H1 (cell line): ENCODE data around the gene KCNJ3.

Experiments used
- EP300 ChIP-seq, 2 experiments: IDR thresholded peaks; 1 replicate in 1 of 2; 2 replicates in 1 of 2; pipeline ENCODE4 v1.6.1; 2011 to 2012; ENCODE audit warnings: low read depth in 2 of 2, low read length in 2 of 2, mild to moderate bottlenecking in 2 of 2, borderline replicate concordance in 1 of 2, inconsistent platforms in 1 of 2, moderate library complexity in 1 of 2
- GABPA ChIP-seq: IDR thresholded peaks from 2 replicates; pipeline ENCODE4 v1.6.1; 2011; ENCODE audit warnings: mild to moderate bottlenecking, low read length, moderate library complexity, borderline replicate concordance; ENCODE audit not compliant: insufficient read depth
- RAD21 ChIP-seq, 2 experiments: IDR thresholded peaks in 1 of 2; conservative IDR thresholded peaks in 1 of 2; 2 replicates each; pipeline ENCODE4 v1.6.1; 2011; ENCODE audit warnings: low read depth in 2 of 2, low read length in 2 of 2, improper control_type of control experiment in 1 of 2, inconsistent platforms in 1 of 2, mild to moderate bottlenecking in 1 of 2, moderate library complexity in 1 of 2
- RBBP5 ChIP-seq: IDR thresholded peaks from 2 replicates; pipeline ENCODE4 v1.7.1; 2012; ENCODE audit warnings: low read depth, mild to moderate bottlenecking, inconsistent platforms, low read length, moderate library complexity, borderline replicate concordance
- RFX5 ChIP-seq: IDR thresholded peaks from 2 replicates; pipeline ENCODE4 v1.6.1; 2011; ENCODE audit warnings: low read depth, low read length, improper control_type of control experiment, borderline replicate concordance
- RXRA ChIP-seq: IDR thresholded peaks from 2 replicates; pipeline ENCODE4 v1.6.1; 2011; ENCODE audit warnings: low read depth, mild to moderate bottlenecking, low read length, moderate library complexity; ENCODE audit not compliant: insufficient read depth
- SAP30 ChIP-seq: fragments of 300-600 bp; sonication (generic); IDR thresholded peaks from 2 replicates; pipeline ENCODE4 v1.7.1; 2012; ENCODE audit warnings: low read length, moderate library complexity, mild to moderate bottlenecking, inconsistent platforms; ENCODE audit not compliant: insufficient read depth, insufficient replicate concordance
- SP1 ChIP-seq: IDR thresholded peaks from 2 replicates; pipeline ENCODE4 v1.6.1; 2011; ENCODE audit warnings: low read depth, low read length
- SUZ12 ChIP-seq: fragments of 200-600 bp; sonication (generic); IDR thresholded peaks from 2 replicates; pipeline ENCODE4 v1.6.1; 2012; ENCODE audit warnings: mild to moderate bottlenecking, inconsistent platforms, low read length, moderate library complexity, mixed read lengths
- TF ChIP-seq, protein P1 (sequence below), 3 experiments: IDR thresholded peaks; 1 replicate in 2 of 3; 2 replicates in 1 of 3; pipeline versions ENCODE4 v1.5.1 to v1.6.1; 2011; ENCODE audit warnings: low read length in 3 of 3, mild to moderate bottlenecking in 3 of 3, inconsistent platforms in 2 of 3, low read depth in 1 of 3, moderate library complexity in 1 of 3; ENCODE audit not compliant: insufficient read depth in 1 of 3; ENCODE audit errors: control extremely low read depth in 1 of 3
- TF ChIP-seq, protein P2 (sequence below): IDR thresholded peaks from 2 replicates; pipeline ENCODE4 v1.6.1; 2012; ENCODE audit warnings: inconsistent platforms
- TF ChIP-seq, protein P3 (sequence below): IDR thresholded peaks from 2 replicates; pipeline ENCODE4 v1.6.1; 2011; ENCODE audit warnings: low read length, improper control_type of control experiment

DNA sequence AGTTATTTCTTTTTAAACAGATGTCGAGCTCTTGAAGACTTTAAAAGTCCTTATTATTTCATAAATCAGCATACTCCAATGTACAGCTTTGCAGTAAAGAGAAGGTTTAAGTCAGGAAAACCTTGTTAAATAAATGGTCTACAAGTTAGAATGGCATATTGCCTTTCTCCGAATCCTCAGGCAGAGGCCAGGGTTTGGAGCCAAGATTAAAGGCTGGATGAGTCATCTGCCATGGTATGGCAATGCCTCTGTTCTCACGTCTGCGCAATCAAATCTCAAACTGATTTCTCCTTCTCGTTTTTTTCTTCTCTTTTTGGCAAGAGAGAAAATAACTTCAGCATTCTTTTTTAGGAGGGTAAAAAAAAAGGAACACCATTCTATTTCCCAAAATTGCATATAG, 5.6 kb upstream of the KCNJ3 start:
- TF ChIP-seq SAP30 (no peak), RXRA (no peak), GABPA (no peak), SUZ12 (no peak), SP1 (no peak), RAD21 (IDR thresholded peaks at IDR 0.05 in 1 of 2, conservative IDR thresholded peaks at IDR 0.05 in 1 of 2; ENCODE audit: low read depth in 2 of 2, low read length in 2 of 2) (no peak), RBBP5 (no peak), EP300 (IDR thresholded peaks at IDR 0.05; ENCODE audit: borderline replicate concordance in 1 of 2, low read depth in 2 of 2, low read length in 2 of 2) (no peak), RFX5 (no peak)
- TF ChIP-seq, protein P1, sequence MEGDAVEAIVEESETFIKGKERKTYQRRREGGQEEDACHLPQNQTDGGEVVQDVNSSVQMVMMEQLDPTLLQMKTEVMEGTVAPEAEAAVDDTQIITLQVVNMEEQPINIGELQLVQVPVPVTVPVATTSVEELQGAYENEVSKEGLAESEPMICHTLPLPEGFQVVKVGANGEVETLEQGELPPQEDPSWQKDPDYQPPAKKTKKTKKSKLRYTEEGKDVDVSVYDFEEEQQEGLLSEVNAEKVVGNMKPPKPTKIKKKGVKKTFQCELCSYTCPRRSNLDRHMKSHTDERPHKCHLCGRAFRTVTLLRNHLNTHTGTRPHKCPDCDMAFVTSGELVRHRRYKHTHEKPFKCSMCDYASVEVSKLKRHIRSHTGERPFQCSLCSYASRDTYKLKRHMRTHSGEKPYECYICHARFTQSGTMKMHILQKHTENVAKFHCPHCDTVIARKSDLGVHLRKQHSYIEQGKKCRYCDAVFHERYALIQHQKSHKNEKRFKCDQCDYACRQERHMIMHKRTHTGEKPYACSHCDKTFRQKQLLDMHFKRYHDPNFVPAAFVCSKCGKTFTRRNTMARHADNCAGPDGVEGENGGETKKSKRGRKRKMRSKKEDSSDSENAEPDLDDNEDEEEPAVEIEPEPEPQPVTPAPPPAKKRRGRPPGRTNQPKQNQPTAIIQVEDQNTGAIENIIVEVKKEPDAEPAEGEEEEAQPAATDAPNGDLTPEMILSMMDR (IDR thresholded peaks at IDR 0.05; ENCODE audit: control extremely low read depth in 1 of 3, insufficient read depth in 1 of 3, low read depth in 1 of 3, low read length in 3 of 3) = no peak
- TF ChIP-seq, protein P2, sequence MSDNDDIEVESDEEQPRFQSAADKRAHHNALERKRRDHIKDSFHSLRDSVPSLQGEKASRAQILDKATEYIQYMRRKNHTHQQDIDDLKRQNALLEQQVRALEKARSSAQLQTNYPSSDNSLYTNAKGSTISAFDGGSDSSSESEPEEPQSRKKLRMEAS = no peak
- TF ChIP-seq, protein P3, sequence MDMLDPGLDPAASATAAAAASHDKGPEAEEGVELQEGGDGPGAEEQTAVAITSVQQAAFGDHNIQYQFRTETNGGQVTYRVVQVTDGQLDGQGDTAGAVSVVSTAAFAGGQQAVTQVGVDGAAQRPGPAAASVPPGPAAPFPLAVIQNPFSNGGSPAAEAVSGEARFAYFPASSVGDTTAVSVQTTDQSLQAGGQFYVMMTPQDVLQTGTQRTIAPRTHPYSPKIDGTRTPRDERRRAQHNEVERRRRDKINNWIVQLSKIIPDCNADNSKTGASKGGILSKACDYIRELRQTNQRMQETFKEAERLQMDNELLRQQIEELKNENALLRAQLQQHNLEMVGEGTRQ = no peak
